Occipital lobe (tissue), 2 donors: ENCODE data around the gene LRFN3. TPM values are rescaled to one million over a fixed set of nuclear protein-coding genes. Genes with fewer than 3 reads are reported as not detected.

Experiments
- small RNA-seq: library from RNA; depleted of rRNA; stranded (forward); fragments of <200 nt; gene quantifications from one replicate; pipeline ENCODE3, GENCODE V24; 2014
- total RNA-seq: library from RNA; depleted of rRNA; stranded (reverse); fragments of >200 nt; gene quantifications from one replicate; pipeline ENCODE4 v1.2.3, GENCODE V29; 2014

The LRFN3 gene
- total RNA-seq, 1 donor from 2014 or later = 10.5 TPM

Small RNAs within 50 kb of the gene (small RNA-seq; reads per million reads assigned to genes)
- gene AF038458.1 = not detected

Other genes with a start within 250 kb of the LRFN3 start
- not detected for gene ZBTB32, start 231.8 kb upstream of the LRFN3 start, total RNA-seq
- gene KMT2B, start 218.4 kb upstream of the LRFN3 start, total RNA-seq = 3.0 TPM
- 0.47 TPM for gene IGFLR1, start 193.9 kb upstream of the LRFN3 start, total RNA-seq
- gene U2AF1L4, start 191.0 kb upstream of the LRFN3 start, total RNA-seq = 8.7 TPM
- 7.2 TPM for gene PSENEN, start 190.7 kb upstream of the LRFN3 start, total RNA-seq
- 8.3 TPM for gene LIN37, start 187.8 kb upstream of the LRFN3 start, total RNA-seq
- gene HSPB6, start 179.3 kb upstream of the LRFN3 start, total RNA-seq = 0.31 TPM
- gene PROSER3, start 178.2 kb upstream of the LRFN3 start, total RNA-seq = 1.9 TPM
- gene ARHGAP33, start 160.8 kb upstream of the LRFN3 start, total RNA-seq = 85.5 TPM
- gene PRODH2, start 123.5 kb upstream of the LRFN3 start, total RNA-seq = not detected
- gene NPHS1, start 83.9 kb upstream of the LRFN3 start, total RNA-seq = 1.2 TPM
- gene KIRREL2, start 79.5 kb upstream of the LRFN3 start, total RNA-seq = 0.94 TPM
- 179 TPM for gene APLP1, start 67.8 kb upstream of the LRFN3 start, total RNA-seq
- gene NFKBID, start 35.8 kb upstream of the LRFN3 start, total RNA-seq = 3.0 TPM
- gene HCST, start 33.8 kb upstream of the LRFN3 start, total RNA-seq = not detected
- gene TYROBP, start 28.1 kb upstream of the LRFN3 start, total RNA-seq = 3.1 TPM
- 10.6 TPM for gene SDHAF1, start 58.8 kb downstream of the LRFN3 start, total RNA-seq
- gene SYNE4, start 72.4 kb downstream of the LRFN3 start, total RNA-seq = not detected
- gene ALKBH6, start 77.8 kb downstream of the LRFN3 start, total RNA-seq = 5.3 TPM
- 27.1 TPM for gene CLIP3, start 96.5 kb downstream of the LRFN3 start, total RNA-seq
- 1.9 TPM for gene THAP8, start 117.9 kb downstream of the LRFN3 start, total RNA-seq
- 0.78 TPM for gene WDR62, start 118.5 kb downstream of the LRFN3 start, total RNA-seq
- not detected for gene OVOL3, start 174.8 kb downstream of the LRFN3 start, total RNA-seq
- 64.7 TPM for gene POLR2I, start 178.5 kb downstream of the LRFN3 start, total RNA-seq
- gene TBCB, start 179.1 kb downstream of the LRFN3 start, total RNA-seq = 373 TPM
- gene CAPNS1, start 203.7 kb downstream of the LRFN3 start, total RNA-seq = 103 TPM
- 3.9 TPM for gene COX7A1, start 216.1 kb downstream of the LRFN3 start, total RNA-seq